HL-60 (cell line): ENCODE data around the gene RGS7.

Source experiments
- DNase-seq, 2 experiments: peaks; one replicate each; pipeline ENCODE4 v3.0.0-alpha.2; 2010 to 2020; ENCODE audit warnings: low read depth in 1 of 2, low spot score in 1 of 2
- H3K27ac ChIP-seq: fragments of 250-450 bp; sonication (Bioruptor Pico); replicated peaks from 2 replicates; pipeline ENCODE4 v1.5.1; 2020; ENCODE audit warnings: mild to moderate bottlenecking, moderate library complexity
- H3K27me3 ChIP-seq: fragments of 250-450 bp; sonication (Bioruptor Pico); 2 replicates; pipeline ENCODE4 v1.5.1; 2021; ENCODE audit warnings: mild to moderate bottlenecking, moderate library complexity; ENCODE audit not compliant: insufficient read depth, poor library complexity, severe bottlenecking
- H3K4me3 ChIP-seq: replicated peaks from 2 replicates; pipeline ENCODE4 v1.5.1; 2011; ENCODE audit warnings: mild to moderate bottlenecking, control low read depth, low read length; ENCODE audit not compliant: insufficient read depth
- CTCF ChIP-seq: IDR thresholded peaks from one replicate; pipeline ENCODE4 v1.5.1; 2011; ENCODE audit warnings: low read length, control low read depth, inconsistent platforms; ENCODE audit not compliant: insufficient read depth
- GABPA ChIP-seq: IDR thresholded peaks from 2 replicates; pipeline ENCODE4 v1.6.1; 2012; ENCODE audit warnings: low read depth
- POLR2AphosphoS5 ChIP-seq: IDR thresholded peaks from 2 replicates; pipeline ENCODE4 v1.6.1; 2012; ENCODE audit warnings: low read depth
- REST ChIP-seq: IDR thresholded peaks from 2 replicates; pipeline ENCODE4 v1.6.1; 2012; ENCODE audit warnings: low read depth; ENCODE audit not compliant: insufficient replicate concordance
- SPI1 ChIP-seq: IDR thresholded peaks from 2 replicates; pipeline ENCODE4 v1.6.1; 2012; ENCODE audit warnings: low read depth, mild to moderate bottlenecking, borderline replicate concordance

RGS7 gene

GRCh38 chr1:241024834-241025233, 332.2 kb downstream of the RGS7 start:
- Histone ChIP-seq H3K4me3 (no peak overlapping the region), H3K27ac (no peak overlapping the region), H3K27me3 (no peaks in the 10 kb centered on the region)
- no peak for DNase-seq
- TF ChIP-seq GABPA = no peak

- TF ChIP-seq SPI1 (no peak), POLR2AphosphoS5 (no peak), CTCF (no peak), REST (no peak), GABPA (no peak)
- H3K4me3 ChIP-seq = no peak overlapping the region
- H3K27ac ChIP-seq = no peak overlapping the region
- DNase-seq = no peak
- H3K27me3 ChIP-seq = no peaks in the 10 kb centered on the region
These were observed 334.6 kb downstream of the RGS7 start for GRCh38 chr1:241022366-241022765.

DNA sequence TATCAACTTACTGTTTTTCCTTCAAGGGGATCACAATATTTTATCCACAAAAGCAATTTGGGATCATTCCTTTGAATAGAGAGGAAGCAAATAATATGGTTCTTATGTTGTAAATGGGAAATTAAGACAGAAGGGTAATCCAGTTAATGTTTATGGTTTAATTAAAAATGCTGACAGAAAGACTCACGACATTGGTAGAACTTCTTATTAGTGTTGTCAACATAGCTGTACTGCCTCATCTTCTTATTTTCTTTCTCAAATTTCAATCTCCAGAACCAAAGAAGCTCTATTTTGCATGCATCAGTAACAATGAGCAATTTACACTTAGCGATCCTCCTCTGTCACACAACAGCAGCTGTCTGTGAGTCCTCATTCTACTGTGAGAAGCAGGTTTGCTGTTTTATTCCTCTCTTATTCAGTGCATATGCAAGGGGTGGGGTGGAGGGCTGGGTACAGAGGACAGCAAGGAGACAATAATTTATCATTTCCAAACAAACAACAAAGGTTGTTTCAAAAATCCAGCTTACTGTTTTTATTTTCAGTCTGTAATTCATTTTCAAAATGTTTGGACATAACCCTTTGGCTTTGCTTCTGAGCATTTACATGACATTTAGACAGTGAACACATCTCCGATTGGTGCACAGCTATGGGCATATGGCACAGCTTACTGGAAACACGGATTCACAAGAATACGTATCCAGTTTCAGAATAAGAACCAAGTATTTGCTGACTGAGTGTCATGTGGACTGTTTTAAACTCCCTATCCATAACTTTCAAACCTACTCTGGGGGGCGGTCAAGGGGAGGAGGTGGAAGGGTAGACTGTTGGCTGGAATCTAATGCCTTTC, 335.9 kb downstream of the RGS7 start:
- DNase-seq = no peak
- Histone ChIP-seq H3K27ac (no peak overlapping the region), H3K27me3 (no peaks in the 10 kb centered on the region), H3K4me3 (no peak overlapping the region)
- TF ChIP-seq SPI1 (no peak), GABPA (no peak), REST (no peak), CTCF (no peak), POLR2AphosphoS5 (no peak)

DNA sequence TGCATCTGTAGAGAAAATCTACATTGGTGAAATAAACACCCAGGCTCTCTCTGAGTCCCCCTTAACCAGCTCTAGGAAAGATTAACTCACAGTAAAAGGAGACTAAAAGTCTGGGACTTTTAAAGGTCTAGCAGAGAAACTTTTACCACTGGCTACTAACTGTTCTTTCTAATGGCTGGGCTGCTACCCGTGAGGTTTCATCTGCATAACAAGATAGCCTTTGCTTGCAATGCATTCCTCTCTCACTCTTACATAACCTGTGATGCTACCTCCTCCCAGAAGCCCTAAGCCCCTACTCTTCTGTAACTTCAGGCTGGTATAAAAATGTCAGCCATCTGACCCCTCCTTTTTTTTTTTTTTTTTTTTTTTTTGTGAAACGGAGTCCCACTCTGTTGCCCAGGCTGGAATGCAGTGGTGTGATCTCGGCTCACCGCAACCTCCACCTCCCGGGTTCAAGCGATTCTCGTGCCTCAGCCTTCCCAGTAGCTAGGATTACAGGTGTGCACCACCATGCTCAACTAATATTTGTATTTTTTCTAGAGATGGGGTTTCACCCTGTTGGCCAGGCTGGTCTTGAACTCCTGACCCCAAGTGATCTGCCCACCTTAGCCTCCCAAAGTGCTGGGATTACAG, 344.2 kb downstream of the RGS7 start:
- DNase-seq = no peak
- TF ChIP-seq CTCF (no peak), REST (no peak), POLR2AphosphoS5 (no peak), GABPA (no peak), SPI1 (no peak)
- no peak overlapping the region for H3K27ac ChIP-seq
- no peaks in the 10 kb centered on the region for H3K27me3 ChIP-seq
- no peak overlapping the region for H3K4me3 ChIP-seq
